GM18868 (cell line): Measurements from ENCODE around the gene PTPRN2.
"Not testable (repeated sequence)": the region's sequence is repeated elsewhere in the genome, so short reads cannot be mapped to it uniquely, and the experiment has no call there.

Experiments used
- ATAC-seq: cut with Tn5 transposase; IDR thresholded peaks from one replicate; pipeline ENCODE4 v1.9.1; 2021; ENCODE audit warnings: mild to moderate bottlenecking, moderate library complexity; ENCODE audit not compliant: unreplicated experiment

The PTPRN2 gene

GRCh38 chr7:158472596-158472995, 115.0 kb downstream of the PTPRN2 start:
- no peak for ATAC-seq

DNA sequence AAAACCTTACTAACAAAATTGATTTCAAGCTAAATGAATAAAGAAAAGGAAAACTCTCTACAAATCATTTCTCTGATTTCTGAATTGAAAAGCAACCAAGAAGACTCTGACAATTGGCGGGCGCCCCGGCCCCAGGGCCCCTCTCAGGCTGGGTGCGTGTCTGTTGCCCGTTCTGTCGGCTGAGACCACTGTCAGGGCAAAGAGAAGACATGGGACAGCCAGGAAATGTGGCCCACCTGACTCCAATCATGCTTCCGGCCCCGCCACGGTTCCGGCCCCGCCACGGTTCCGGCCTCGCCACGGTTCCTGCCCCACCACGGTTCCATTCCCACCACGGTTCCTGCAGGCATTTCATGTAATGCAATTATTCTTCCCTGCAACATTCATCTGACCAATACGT, 115.9 kb downstream of the PTPRN2 start:
- ATAC-seq: no peak

DNA sequence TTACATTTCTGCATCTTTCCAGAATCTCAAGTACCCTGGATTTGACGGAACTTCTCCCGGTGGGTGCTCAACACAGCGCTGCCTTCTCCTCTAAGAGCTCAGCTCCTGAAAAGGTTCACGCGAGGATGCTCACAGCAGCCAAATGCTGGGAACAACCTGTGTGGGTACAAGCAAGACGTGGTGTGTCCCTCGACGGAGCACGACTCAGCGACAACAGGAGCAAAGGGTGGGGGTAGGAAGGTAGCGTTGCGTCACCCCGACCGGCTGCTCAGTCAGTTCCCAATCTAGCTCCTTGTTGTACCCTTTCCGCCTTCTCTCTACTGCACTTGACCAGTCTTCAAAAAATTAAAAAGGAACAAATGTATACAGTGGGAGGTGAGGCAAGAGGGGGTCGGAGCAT, 117.3 kb downstream of the PTPRN2 start:
- no peak for ATAC-seq

DNA sequence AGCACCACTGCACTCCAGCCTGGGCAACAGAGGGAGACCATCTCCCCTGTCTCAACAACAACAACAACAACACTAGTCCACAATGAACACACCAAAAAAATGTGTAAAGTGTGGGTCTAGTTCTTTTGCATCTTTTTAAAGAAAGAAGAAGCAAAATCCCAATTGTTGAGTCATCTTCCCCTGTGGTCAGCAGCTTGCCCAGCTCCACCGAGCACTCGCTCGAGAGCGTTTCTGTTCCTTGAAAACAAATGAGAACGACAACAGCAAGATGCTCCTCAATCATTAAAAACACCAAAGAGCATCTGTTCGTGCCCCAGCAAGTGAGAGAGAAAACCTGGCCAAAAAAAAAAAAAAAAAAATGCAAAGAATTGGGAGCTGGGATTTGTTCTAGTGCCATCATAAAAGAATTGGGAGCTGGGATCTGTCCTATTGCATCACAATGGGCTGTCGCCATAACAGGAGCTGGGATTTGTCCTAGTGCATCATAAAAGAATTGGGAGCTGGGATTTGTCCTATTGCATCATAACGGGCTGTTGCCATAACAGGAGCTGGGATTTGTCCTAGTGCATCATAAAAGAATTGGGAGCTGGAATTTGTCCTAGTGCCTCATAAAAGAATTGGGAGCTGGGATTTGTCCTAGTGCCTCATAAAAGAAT, 118.1 kb downstream of the PTPRN2 start:
- ATAC-seq: no peak

DNA sequence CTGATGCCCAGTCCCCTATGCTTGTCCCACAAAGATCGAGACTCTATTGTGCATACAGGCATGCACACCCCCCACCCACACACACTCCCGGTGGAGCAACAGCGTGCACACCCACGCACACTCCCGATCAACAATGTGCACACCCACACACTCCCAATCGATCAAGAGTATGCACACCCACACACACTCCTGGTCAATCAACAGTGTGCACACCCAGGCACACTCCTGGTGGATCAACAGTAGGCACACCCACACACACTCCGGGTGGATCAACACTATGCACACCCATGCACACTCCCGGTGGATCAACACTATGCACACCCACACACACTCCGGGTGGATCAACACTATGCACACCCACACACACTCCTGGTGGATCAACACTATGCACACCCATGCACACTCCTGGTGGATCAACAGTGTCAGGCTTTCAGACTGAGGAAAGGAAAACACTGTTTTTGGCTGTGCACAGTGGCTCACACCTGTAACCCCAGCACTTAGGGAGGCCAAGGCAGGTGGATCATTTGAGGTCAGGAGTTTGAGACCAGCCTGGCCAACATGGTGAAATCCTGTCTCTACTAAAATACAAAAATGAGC, 118.8 kb downstream of the PTPRN2 start:
- no peak for ATAC-seq

DNA sequence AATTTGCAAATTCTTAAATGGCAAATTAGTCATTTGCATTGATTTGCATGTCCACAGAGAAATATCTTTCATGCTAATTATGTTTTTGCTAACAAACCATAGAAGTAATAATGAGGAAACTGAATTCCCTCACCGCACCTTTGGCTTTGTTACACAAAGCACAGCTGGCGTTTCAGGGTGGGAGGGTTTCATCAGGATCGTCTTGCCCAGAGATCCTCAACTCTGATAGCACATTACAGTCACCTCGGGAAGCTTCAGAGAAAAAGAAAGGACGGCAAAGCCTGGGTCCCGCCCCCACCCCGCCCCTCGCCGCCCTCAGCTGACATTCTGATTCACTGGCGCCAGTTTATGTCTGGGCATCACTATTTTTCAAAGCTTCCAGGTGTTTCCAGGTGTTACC, 119.4 kb downstream of the PTPRN2 start:
- no peak for ATAC-seq

DNA sequence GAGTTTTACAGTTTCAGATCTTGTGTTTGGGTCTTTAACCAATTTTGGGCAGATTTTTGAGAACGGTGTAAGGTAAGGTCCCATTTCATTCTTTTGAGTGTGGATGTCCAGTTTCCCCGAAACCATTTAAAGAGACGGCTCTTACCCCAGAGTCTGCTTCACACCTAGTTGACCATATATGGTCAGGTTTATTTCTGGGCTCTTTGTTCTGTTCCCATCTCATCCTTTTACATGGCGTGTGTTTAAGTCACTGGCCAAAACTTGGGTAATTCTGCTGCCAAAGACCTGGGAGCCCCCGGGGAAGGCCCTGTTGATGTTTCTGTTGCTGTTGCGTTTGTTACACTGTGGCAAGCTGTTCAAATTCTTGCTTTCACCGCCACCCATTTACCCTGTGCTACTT, 120.1 kb downstream of the PTPRN2 start:
- no peak for ATAC-seq

GRCh38 chr7:158463317-158463716, 124.3 kb downstream of the PTPRN2 start:
- no peak for ATAC-seq

DNA sequence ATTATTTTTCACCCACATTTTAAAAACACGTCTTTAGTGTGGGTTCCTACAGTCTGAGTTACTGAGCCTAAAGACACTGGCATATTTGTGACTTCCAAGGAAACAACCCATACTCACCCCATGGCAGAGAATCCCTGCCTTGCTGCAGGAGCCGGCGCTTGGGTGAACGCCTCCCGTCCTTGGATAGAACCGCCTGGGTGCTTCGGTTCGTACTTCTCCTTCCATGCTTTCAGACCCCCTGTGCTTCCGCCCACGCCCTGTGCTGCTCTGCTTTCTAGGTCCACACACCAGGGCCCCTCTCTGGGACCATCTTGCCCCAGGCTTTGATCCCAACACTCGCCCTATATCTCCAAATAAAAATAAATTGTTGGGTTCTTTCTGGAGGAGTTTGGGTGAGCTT, 125.8 kb downstream of the PTPRN2 start:
- ATAC-seq: no peak

- no peak for ATAC-seq
Measured at GRCh38 chr7:158460665-158461064, 127.0 kb downstream of the PTPRN2 start.

GRCh38 chr7:158458716-158459282, 128.8 kb downstream of the PTPRN2 start:
- ATAC-seq: no peak

- ATAC-seq: no peak
Measured at GRCh38 chr7:158458096-158458495, 129.5 kb downstream of the PTPRN2 start.

DNA sequence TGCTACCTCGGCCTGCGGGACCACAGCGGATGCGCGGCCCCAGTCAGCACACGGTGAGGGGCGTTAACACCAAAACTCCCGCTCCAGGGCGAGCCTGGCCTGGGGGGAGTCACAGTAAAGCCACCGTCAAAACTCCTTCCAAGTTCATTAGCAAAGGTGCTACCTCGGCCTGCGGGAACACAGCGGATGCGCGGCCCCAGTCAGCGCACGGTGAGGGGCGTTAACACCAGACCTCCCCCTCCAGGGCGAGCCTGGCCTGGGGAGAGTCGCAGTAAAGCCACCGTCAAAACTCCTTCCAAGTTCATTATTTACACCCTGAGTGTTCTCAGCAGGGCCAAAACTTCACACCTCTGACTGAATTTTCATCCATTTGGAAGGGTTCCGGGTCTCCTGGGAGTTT, 130.0 kb downstream of the PTPRN2 start:
- not testable (repeated sequence) for ATAC-seq

DNA sequence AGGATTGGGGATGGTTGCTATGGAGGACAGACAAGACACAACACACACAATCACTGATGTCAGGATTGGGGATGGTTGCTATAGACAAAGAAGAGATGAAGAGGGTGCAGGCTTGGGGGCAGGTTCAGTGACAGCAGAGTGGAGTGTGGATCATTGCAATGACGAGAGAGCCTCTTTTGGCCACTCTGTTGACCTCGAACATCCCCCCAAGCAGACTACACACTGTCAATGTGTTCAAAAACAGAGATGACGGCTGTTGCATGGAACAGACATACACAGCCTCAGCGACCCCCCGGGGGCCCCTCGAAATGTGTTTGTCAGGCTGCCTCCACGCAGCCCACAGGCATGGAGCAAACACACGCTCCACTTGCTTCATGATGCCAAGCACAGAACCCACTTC, 133.0 kb downstream of the PTPRN2 start:
- ATAC-seq: no peak

- no peak for ATAC-seq
Measured at GRCh38 chr7:158453663-158454062, 134.0 kb downstream of the PTPRN2 start.

GRCh38 chr7:158452331-158452730, 135.3 kb downstream of the PTPRN2 start:
- ATAC-seq: no peak

GRCh38 chr7:158450476-158451124, 137.0 kb downstream of the PTPRN2 start:
- no peak for ATAC-seq

DNA sequence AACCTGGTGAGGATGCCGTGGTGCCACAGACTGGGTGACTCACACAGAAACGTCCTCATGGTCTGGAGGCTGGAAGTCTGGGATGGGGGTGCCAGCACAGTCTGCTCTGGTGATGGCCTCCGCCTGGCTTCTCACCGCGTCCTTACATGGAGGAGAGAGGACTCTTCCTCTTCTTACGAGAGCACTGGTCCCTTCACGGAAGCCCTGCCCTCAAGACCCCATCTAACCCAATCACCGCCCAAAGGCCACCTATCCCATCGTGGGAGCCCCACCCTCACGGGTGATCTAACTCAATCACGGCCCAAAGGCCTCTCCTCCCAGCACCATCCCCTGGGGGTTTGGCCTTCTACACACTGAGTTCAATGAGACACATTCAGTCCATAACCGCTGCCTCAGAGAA, 137.7 kb downstream of the PTPRN2 start:
- ATAC-seq: no peak

- ATAC-seq: no peak
Measured at GRCh38 chr7:158449266-158449665, 138.4 kb downstream of the PTPRN2 start.

- no peak for ATAC-seq
Measured at GRCh38 chr7:158448430-158449100, 139.1 kb downstream of the PTPRN2 start.

- ATAC-seq: no peak
Measured at GRCh38 chr7:158447506-158448171, 140.0 kb downstream of the PTPRN2 start.
